T-helper 2 cell treated with Interferon-gamma antibody and Interleukin-4, amounts not matched to agents 5 μg/mL and 100 μg/mL, for 36 hours (primary cell): Measurements from ENCODE around the gene GPATCH11.

Source experiments
- DNase-seq: peaks from one replicate; pipeline ENCODE4 v3.0.0; 2021; ENCODE audit warnings: low spot score
- H3K27ac Mint-ChIP-seq: one replicate; pipeline ENCODE4 v1.8.0; 2021; ENCODE audit warnings: mild to moderate bottlenecking, mixed read lengths
- H3K27me3 Mint-ChIP-seq: one replicate; pipeline ENCODE4 v1.8.0; 2021; ENCODE audit warnings: low read depth, mixed read lengths
- H3K36me3 Mint-ChIP-seq: one replicate; pipeline ENCODE4 v1.8.0; 2021; ENCODE audit warnings: low read depth, mixed read lengths
- H3K4me1 Mint-ChIP-seq: one replicate; pipeline ENCODE4 v1.8.0; 2021; ENCODE audit warnings: low read depth, mixed read lengths
- H3K4me3 Mint-ChIP-seq: one replicate; pipeline ENCODE4 v1.8.0; 2022; ENCODE audit warnings: mild to moderate bottlenecking, moderate library complexity, mixed read lengths
- H3K9me3 Mint-ChIP-seq: one replicate; pipeline ENCODE4 v1.8.0; 2021; ENCODE audit warnings: mixed read lengths

GPATCH11 gene

GRCh38 chr2:37083873-37084794 lies at the start of gene GPATCH11, which contains the start of gene HEATR5B:
Gene GPATCH11, plus strand, starts transcription at chr2:37084518. Its CDS starts 3,864 bp downstream, at chr2:37088382.
Gene HEATR5B, minus strand, starts transcription at chr2:37084372. Its CDS starts 958 bp downstream, at chr2:37083414.
- no peak within 1 kb of the TSS for H3K4me3 Mint-ChIP-seq
- H3K27ac Mint-ChIP-seq, result no peak within 1 kb of the TSS
- H3K4me1 Mint-ChIP-seq, result peaks cover 39% of the 10 kb centered on the region
- H3K9me3 Mint-ChIP-seq, result no peaks in the 10 kb centered on the region
- DNase-seq, result peak; percentile 95
- H3K27me3 Mint-ChIP-seq, result no peaks in the 10 kb centered on the region
- H3K36me3 Mint-ChIP-seq, result peaks cover 30% of the 10 kb centered on the region

GRCh38 chr2:37037771-37038170 lies 46.5 kb upstream of the GPATCH11 start:
- no peaks in the 10 kb centered on the region for H3K4me1 Mint-ChIP-seq

GRCh38 chr2:37039580-37039979 lies 44.7 kb upstream of the GPATCH11 start:
- H3K27ac Mint-ChIP-seq, result no peak overlapping the region
- no peaks in the 10 kb centered on the region for H3K27me3 Mint-ChIP-seq

More at GRCh38 chr2:37037771-37038170, 46.5 kb upstream of the GPATCH11 start:
- no peak for DNase-seq
- Mint-ChIP-seq H3K9me3 (no peaks in the 10 kb centered on the region), H3K4me3 (no peak overlapping the region), H3K27me3 (no peaks in the 10 kb centered on the region), H3K27ac (no peak overlapping the region), H3K36me3 (peaks cover 23% of the 10 kb centered on the region)

GRCh38 chr2:37052600-37053332 lies 31.6 kb upstream of the GPATCH11 start:
- no peak for DNase-seq
- Mint-ChIP-seq H3K4me3 (no peak overlapping the region), H3K27me3 (no peaks in the 10 kb centered on the region), H3K4me1 (peaks cover 5% of the 10 kb centered on the region), H3K9me3 (no peaks in the 10 kb centered on the region), H3K27ac (no peak overlapping the region), H3K36me3 (peaks cover 30% of the 10 kb centered on the region)

More at GRCh38 chr2:37039580-37039979, 44.7 kb upstream of the GPATCH11 start:
- Mint-ChIP-seq H3K4me1 (no peaks in the 10 kb centered on the region), H3K36me3 (peaks cover 25% of the 10 kb centered on the region), H3K9me3 (no peaks in the 10 kb centered on the region), H3K4me3 (no peak overlapping the region)
- no peak for DNase-seq

- H3K27me3 Mint-ChIP-seq, result no peaks in the 10 kb centered on the region
- peaks cover 5% of the 10 kb centered on the region for H3K4me1 Mint-ChIP-seq
- H3K9me3 Mint-ChIP-seq, result no peaks in the 10 kb centered on the region
- no peak overlapping the region for H3K4me3 Mint-ChIP-seq
- no peak for DNase-seq
- no peak overlapping the region for H3K27ac Mint-ChIP-seq
- peaks cover 39% of the 10 kb centered on the region for H3K36me3 Mint-ChIP-seq
These were observed 24.5 kb upstream of the GPATCH11 start for GRCh38 chr2:37059841-37060240.

GRCh38 chr2:37060446-37060845 lies 23.9 kb upstream of the GPATCH11 start:
- H3K9me3 Mint-ChIP-seq, result no peaks in the 10 kb centered on the region
- no peak overlapping the region for H3K4me3 Mint-ChIP-seq
- H3K27me3 Mint-ChIP-seq, result no peaks in the 10 kb centered on the region
- DNase-seq, result no peak
- no peak overlapping the region for H3K27ac Mint-ChIP-seq
- peaks cover 40% of the 10 kb centered on the region for H3K36me3 Mint-ChIP-seq
- H3K4me1 Mint-ChIP-seq, result peaks cover 5% of the 10 kb centered on the region

- Mint-ChIP-seq H3K27me3 (no peaks in the 10 kb centered on the region), H3K4me1 (peaks cover 5% of the 10 kb centered on the region), H3K4me3 (no peak overlapping the region), H3K9me3 (no peaks in the 10 kb centered on the region), H3K27ac (no peak overlapping the region), H3K36me3 (peaks cover 42% of the 10 kb centered on the region)
- DNase-seq, result no peak
These were observed 23.2 kb upstream of the GPATCH11 start for GRCh38 chr2:37061013-37061711.

- Mint-ChIP-seq H3K27ac (no peak overlapping the region), H3K9me3 (no peaks in the 10 kb centered on the region)
These were observed 22.5 kb upstream of the GPATCH11 start for GRCh38 chr2:37061776-37062175.

GRCh38 chr2:37068686-37069085 lies 15.6 kb upstream of the GPATCH11 start:
- Mint-ChIP-seq H3K36me3 (peaks cover 37% of the 10 kb centered on the region), H3K4me1 (peaks cover 2% of the 10 kb centered on the region), H3K9me3 (no peaks in the 10 kb centered on the region), H3K27me3 (no peaks in the 10 kb centered on the region), H3K4me3 (no peak overlapping the region), H3K27ac (no peak overlapping the region)
- no peak for DNase-seq

More at GRCh38 chr2:37061776-37062175, 22.5 kb upstream of the GPATCH11 start:
- DNase-seq, result no peak
- Mint-ChIP-seq H3K4me3 (no peak overlapping the region), H3K36me3 (peaks cover 40% of the 10 kb centered on the region), H3K27me3 (no peaks in the 10 kb centered on the region), H3K4me1 (peaks cover 5% of the 10 kb centered on the region)

GRCh38 chr2:37070931-37071330 lies 13.4 kb upstream of the GPATCH11 start:
- Mint-ChIP-seq H3K27me3 (no peaks in the 10 kb centered on the region), H3K27ac (no peak overlapping the region), H3K4me1 (peaks cover 2% of the 10 kb centered on the region), H3K36me3 (peaks cover 42% of the 10 kb centered on the region), H3K9me3 (no peaks in the 10 kb centered on the region), H3K4me3 (no peak overlapping the region)
- no peak for DNase-seq

- H3K27me3 Mint-ChIP-seq, result no peaks in the 10 kb centered on the region
- H3K36me3 Mint-ChIP-seq, result peaks cover 43% of the 10 kb centered on the region
- peak overlapping the region; percentile 75 for H3K27ac Mint-ChIP-seq
- peaks cover 40% of the 10 kb centered on the region for H3K4me1 Mint-ChIP-seq
- H3K4me3 Mint-ChIP-seq, result peak overlapping the region; percentile 78
- no peak for DNase-seq
- H3K9me3 Mint-ChIP-seq, result no peaks in the 10 kb centered on the region
These were observed 4.1 kb upstream of the GPATCH11 start for GRCh38 chr2:37080266-37080665.

GRCh38 chr2:37080689-37081088 lies 3.6 kb upstream of the GPATCH11 start:
- Mint-ChIP-seq H3K36me3 (peaks cover 40% of the 10 kb centered on the region), H3K27ac (peak overlapping the region; percentile 53), H3K4me1 (peaks cover 40% of the 10 kb centered on the region), H3K27me3 (no peaks in the 10 kb centered on the region), H3K4me3 (peak overlapping the region; percentile 78), H3K9me3 (no peaks in the 10 kb centered on the region)
- DNase-seq, result no peak

GRCh38 chr2:37084797-37085196 lies 479 bp downstream of the GPATCH11 start:
- Mint-ChIP-seq H3K27ac (no peak overlapping the region), H3K9me3 (no peaks in the 10 kb centered on the region), H3K27me3 (no peaks in the 10 kb centered on the region), H3K4me3 (no peak overlapping the region), H3K36me3 (peaks cover 30% of the 10 kb centered on the region), H3K4me1 (peaks cover 35% of the 10 kb centered on the region)
- DNase-seq, result no peak
